HepG2 (cell line): ENCODE results near the gene ZFX. TPM values are rescaled to one million over a fixed set of nuclear protein-coding genes. Genes with fewer than 3 reads are reported as not detected.

Experiments
- GMEB2 ChIP-seq: IDR thresholded peaks from 2 replicates; pipeline ENCODE4 v1.6.1; 2016; ENCODE audit warnings: missing biosample characterization, missing genetic modification reagents, low read depth
- HMGA1 ChIP-seq: sonication (generic); formaldehyde crosslinking; conservative IDR thresholded peaks from 2 replicates; pipeline ENCODE4 v1.4.0; 2020; ENCODE audit warnings: missing genetic modification reagents
- HNF4G ChIP-seq, 2 experiments: sonication (generic) in 1 of 2; formaldehyde crosslinking in 1 of 2; IDR thresholded peaks; 2 replicates each; pipeline versions ENCODE4 v1.4.0 to v1.6.1; 2011 to 2020; ENCODE audit warnings: borderline replicate concordance in 2 of 2, low read depth in 2 of 2, mild to moderate bottlenecking in 2 of 2, low read length in 1 of 2, missing genetic modification reagents in 1 of 2, moderate library complexity in 1 of 2
- HOXA5 ChIP-seq: sonication (generic); formaldehyde crosslinking; IDR thresholded peaks from 2 replicates; pipeline ENCODE4 v1.4.0; 2020; ENCODE audit warnings: missing genetic modification reagents
- NRL ChIP-seq: sonication (generic); formaldehyde crosslinking; IDR thresholded peaks from 2 replicates; pipeline ENCODE4 v1.5.0; 2020; ENCODE audit warnings: missing genetic modification reagents, mild to moderate bottlenecking, moderate library complexity, borderline replicate concordance
- POLR2G ChIP-seq: fragments of 200-400 bp; formaldehyde crosslinking; IDR thresholded peaks from 2 replicates; pipeline ENCODE4 v1.6.1; 2018; ENCODE audit warnings: mild to moderate bottlenecking, low read depth, low read length, moderate library complexity
- SRF ChIP-seq: IDR thresholded peaks from 2 replicates; pipeline ENCODE4 v1.6.1; 2011; ENCODE audit warnings: mild to moderate bottlenecking, low read depth, low read length, moderate library complexity
- TARDBP ChIP-seq: sonication (generic); formaldehyde crosslinking; IDR thresholded peaks from 2 replicates; pipeline ENCODE4 v1.8.0; 2022; ENCODE audit warnings: mild to moderate bottlenecking, missing genetic modification reagents
- ZFP1 ChIP-seq: IDR thresholded peaks from 2 replicates; pipeline ENCODE4 v1.6.1; 2016
- ZHX2 ChIP-seq, 2 experiments: sonication (generic) in 1 of 2; formaldehyde crosslinking in 1 of 2; IDR thresholded peaks; 2 replicates each; pipeline versions ENCODE4 v1.6.1 to v1.9.0; 2014 to 2022; ENCODE audit warnings: antibody characterized with exemption in 1 of 2, borderline replicate concordance in 1 of 2, inconsistent platforms in 1 of 2, low read depth in 1 of 2, missing genetic modification reagents in 1 of 2
- ZNF160 ChIP-seq: sonication (generic); formaldehyde crosslinking; IDR thresholded peaks from 2 replicates; pipeline ENCODE4 v1.8.0; 2022; ENCODE audit warnings: mild to moderate bottlenecking, inconsistent platforms, missing genetic modification reagents
- ZNF350 ChIP-seq: sonication (generic); formaldehyde crosslinking; IDR thresholded peaks from 2 replicates; pipeline ENCODE4 v1.4.0; 2020; ENCODE audit warnings: mild to moderate bottlenecking, low read depth, missing genetic modification reagents, borderline replicate concordance
- ZNF720 ChIP-seq: sonication (generic); formaldehyde crosslinking; IDR thresholded peaks from 2 replicates; pipeline ENCODE4 v1.4.0; 2020; ENCODE audit warnings: missing genetic modification reagents
- ZNF782 ChIP-seq: sonication (generic); formaldehyde crosslinking; IDR thresholded peaks from 2 replicates; pipeline ENCODE4 v1.4.0; 2020; ENCODE audit warnings: missing genetic modification reagents, mild to moderate bottlenecking, borderline replicate concordance
- ZSCAN21 ChIP-seq: sonication (generic); formaldehyde crosslinking; IDR thresholded peaks from 2 replicates; pipeline ENCODE4 v1.8.0; 2022; ENCODE audit warnings: mild to moderate bottlenecking, missing genetic modification reagents, moderate library complexity, borderline replicate concordance
- polyA plus RNA-seq, 8 experiments: library from polyadenylated mRNA; depleted of rRNA in 3 of 8; stranded (reverse) in 7 of 8; unstranded in 1 of 8; fragments of >200 nt; fragmentation: Illumina TruSeq in 4 of 8; extraction: Trizol in 4 of 8; gene quantifications; 2 replicates each; pipeline versions ENCODE4 v1.2.1 to v1.2.3, GENCODE V29; 2011 to 2016; ENCODE audit warnings: low read depth in 4 of 8, missing spikeins in 1 of 8, mixed read lengths in 1 of 8; ENCODE audit not compliant: insufficient read depth in 1 of 8
- total RNA-seq, 5 experiments: library from RNA; depleted of rRNA; stranded (reverse); fragments of >200 nt; fragmentation: Illumina TruSeq; extraction: Trizol; gene quantifications; 2 replicates each; pipeline ENCODE4 v1.2.3, GENCODE V29; 2016; ENCODE audit warnings: low read depth in 1 of 5
- TF ChIP-seq, protein P1 (sequence below): sonication (generic); formaldehyde crosslinking; IDR thresholded peaks from 2 replicates; pipeline ENCODE4 v1.5.1; 2020; ENCODE audit warnings: missing genetic modification reagents, mild to moderate bottlenecking, borderline replicate concordance
- TF ChIP-seq, protein P2 (sequence below): sonication (generic); formaldehyde crosslinking; IDR thresholded peaks from 2 replicates; pipeline ENCODE4 v1.8.1; 2023; ENCODE audit warnings: missing genetic modification reagents, inconsistent platforms, borderline replicate concordance

The ZFX gene
- total and polyA plus RNA-seq, 2 of the 13 experiments (the other 11 are each of a cell fraction or from before 2014, with no cell fraction given), result 13.8 to 37.3 TPM

- peak; percentile 88 for TF ChIP-seq ZHX2 (IDR thresholded peaks at IDR 0.05; ENCODE audit: low read depth)
- TF ChIP-seq ZHX2 (CRISPR knock-in tag; IDR thresholded peaks at IDR 0.05; ENCODE audit: borderline replicate concordance), result no peak
- TF ChIP-seq SRF, result no peak
- no peak for TF ChIP-seq GMEB2 (CRISPR knock-in tag)
- TF ChIP-seq, protein P1, sequence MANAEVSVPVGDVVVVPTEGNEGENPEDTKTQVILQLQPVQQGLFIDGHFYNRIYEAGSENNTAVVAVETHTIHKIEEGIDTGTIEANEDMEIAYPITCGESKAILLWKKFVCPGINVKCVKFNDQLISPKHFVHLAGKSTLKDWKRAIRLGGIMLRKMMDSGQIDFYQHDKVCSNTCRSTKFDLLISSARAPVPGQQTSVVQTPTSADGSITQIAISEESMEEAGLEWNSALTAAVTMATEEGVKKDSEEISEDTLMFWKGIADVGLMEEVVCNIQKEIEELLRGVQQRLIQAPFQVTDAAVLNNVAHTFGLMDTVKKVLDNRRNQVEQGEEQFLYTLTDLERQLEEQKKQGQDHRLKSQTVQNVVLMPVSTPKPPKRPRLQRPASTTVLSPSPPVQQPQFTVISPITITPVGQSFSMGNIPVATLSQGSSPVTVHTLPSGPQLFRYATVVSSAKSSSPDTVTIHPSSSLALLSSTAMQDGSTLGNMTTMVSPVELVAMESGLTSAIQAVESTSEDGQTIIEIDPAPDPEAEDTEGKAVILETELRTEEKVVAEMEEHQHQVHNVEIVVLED (CRISPR knock-in tag), result peak; percentile 66; the same call in 1 of the 2 replicates
- no peak for TF ChIP-seq HMGA1 (CRISPR knock-in tag)
- TF ChIP-seq ZFP1 (CRISPR knock-in tag), result no peak
- TF ChIP-seq ZNF350 (CRISPR knock-in tag), result peak; percentile 54; the same call in 1 of the 2 replicates
- TF ChIP-seq TARDBP (CRISPR knock-in tag), result no peak
- no peak for TF ChIP-seq HNF4G (IDR thresholded peaks at IDR 0.05; ENCODE audit: borderline replicate concordance, low read depth, low read length)
- no peak for TF ChIP-seq HNF4G (CRISPR knock-in tag; IDR thresholded peaks at IDR 0.05; ENCODE audit: borderline replicate concordance, low read depth)
- TF ChIP-seq, protein P2, sequence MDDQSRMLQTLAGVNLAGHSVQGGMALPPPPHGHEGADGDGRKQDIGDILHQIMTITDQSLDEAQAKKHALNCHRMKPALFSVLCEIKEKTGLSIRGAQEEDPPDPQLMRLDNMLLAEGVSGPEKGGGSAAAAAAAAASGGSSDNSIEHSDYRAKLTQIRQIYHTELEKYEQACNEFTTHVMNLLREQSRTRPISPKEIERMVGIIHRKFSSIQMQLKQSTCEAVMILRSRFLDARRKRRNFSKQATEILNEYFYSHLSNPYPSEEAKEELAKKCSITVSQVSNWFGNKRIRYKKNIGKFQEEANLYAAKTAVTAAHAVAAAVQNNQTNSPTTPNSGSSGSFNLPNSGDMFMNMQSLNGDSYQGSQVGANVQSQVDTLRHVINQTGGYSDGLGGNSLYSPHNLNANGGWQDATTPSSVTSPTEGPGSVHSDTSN, result no peak
- peak; percentile 25; the same call in 1 of the 2 replicates for TF ChIP-seq ZNF160 (CRISPR knock-in tag)
- TF ChIP-seq POLR2G, result no peak
- TF ChIP-seq ZSCAN21 (CRISPR knock-in tag), result peak; percentile 67; the same call in 1 of the 2 replicates
- TF ChIP-seq ZNF720 (CRISPR knock-in tag), result no peak
- TF ChIP-seq HOXA5, result 0 out of 2 replicates have a peak, but pooled peaks have one; percentile 16
- TF ChIP-seq ZNF782 (CRISPR knock-in tag), result no peak
- no peak for TF ChIP-seq NRL (CRISPR knock-in tag)
These were observed 692 bp downstream of the ZFX start (continued) for GRCh38 chrX:24150051-24150790.
